ENCODE measurements around the gene PSTK.

GRCh38 chr10:123018531-123018930, 38.3 kb downstream of the PSTK start:
- TF ChIP-seq CTCF (optimal IDR thresholded peaks at IDR 0.05 in 1 of 3, IDR thresholded peaks at IDR 0.05 in 1 of 3, conservative IDR thresholded peaks at IDR 0.05 in 1 of 3; ENCODE audit: extremely low read depth in 1 of 3, insufficient read depth in 2 of 3, low read length in 3 of 3): no peak
- no peak for TF ChIP-seq EZH2 (IDR thresholded peaks at IDR 0.05; ENCODE audit: low read length)

Measured in keratinocyte (primary cell).